ENCODE data around the gene EBPL. TPM values are rescaled to one million over a fixed set of nuclear protein-coding genes. Genes with fewer than 3 reads are reported as not detected.

The EBPL gene
- 113 and 114 TPM in 2 replicates for polyA plus RNA-seq (2012; rRNA removed)
- 112 and 118 TPM in 2 replicates for polyA plus RNA-seq (2012; cell fraction: cytosol; rRNA removed)
- polyA plus RNA-seq (2012; cell fraction: nucleus; rRNA removed), result 39.9 and 41.2 TPM in 2 replicates

DNA sequence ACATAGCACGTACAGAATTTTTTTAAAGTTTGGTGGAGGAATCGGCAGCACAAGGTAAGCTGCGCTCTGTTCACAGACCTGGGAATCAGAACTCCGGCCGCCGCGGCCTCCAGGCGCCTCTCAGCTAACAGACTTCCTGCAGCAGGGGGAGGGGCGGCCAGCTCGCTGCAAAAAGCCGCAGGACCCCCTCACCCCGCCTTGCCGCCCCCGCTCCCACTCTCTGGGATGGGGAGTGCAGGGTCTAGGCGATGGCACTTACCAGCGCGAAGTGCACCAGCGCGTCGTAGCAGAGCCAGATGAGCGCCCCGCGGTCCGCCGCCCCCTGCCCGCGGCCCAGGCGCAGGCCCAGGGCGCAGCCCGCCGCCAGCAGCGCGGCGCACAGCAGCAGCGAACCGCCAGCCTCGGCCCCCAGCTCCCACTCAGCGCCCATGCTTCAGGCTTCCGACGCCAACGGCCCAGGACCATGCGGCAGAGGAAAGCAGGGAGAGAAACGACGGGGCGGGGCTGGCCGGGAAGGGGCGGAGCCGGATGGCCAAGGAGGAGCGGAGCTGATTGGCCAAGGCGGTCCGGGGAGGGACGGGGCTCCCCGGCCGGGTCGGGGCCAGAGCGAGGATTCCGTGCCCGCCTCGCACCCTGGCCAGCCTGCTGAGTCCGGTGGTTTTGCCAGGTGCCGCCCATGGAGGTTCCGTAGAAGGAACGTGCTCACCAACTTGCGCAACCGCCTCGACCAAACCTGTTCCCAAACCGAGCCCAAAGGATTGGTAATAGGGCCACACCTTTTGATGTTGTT, at the start of gene EBPL:
EBPL (minus strand) TSS at position 492 of the 790 bp plus-strand sequence; CDS start at position 430, 62 bp downstream.
- peak within 1 kb of the TSS; percentile 83 for H3K4me2 ChIP-seq
- H3K9ac ChIP-seq, result peak within 1 kb of the TSS; percentile 72
- POLR2A ChIA-PET, result interaction anchor here (1.3 to 1.5 kb wide), 4 partner anchors 8 to 247 kb away, joined by 3 to 12 read pairs (median 6); partner anchors contain the start of genes CAB39L, KPNA3, SETDB2 and SPRYD7
- H3K9me2 ChIP-seq, result no peaks in the 10 kb centered on the region
- no peaks in the 10 kb centered on the region for H3K9me3 ChIP-seq
- H3K4me3 ChIP-seq (ENCODE audit: low read depth in 2 of 2, low read length in 1 of 2), result peak within 1 kb of the TSS; percentile 67 to 72
- peaks cover 0 to 4% of the 10 kb centered on the region in 2 experiments; a peak in 1 of 4 replicates for H3K4me1 ChIP-seq (ENCODE audit: control insufficient read depth in 1 of 2, insufficient read depth in 2 of 2, low read depth in 1 of 2, low read length in 1 of 2)
- DNase-seq, result peak; percentile 98
- no peaks in the 10 kb centered on the region for H3K27me3 ChIP-seq (ENCODE audit: insufficient read depth)
- no peaks in the 10 kb centered on the region for H4K20me1 ChIP-seq (ENCODE audit: insufficient read depth)
- H3K79me2 ChIP-seq (ENCODE audit: insufficient read depth), result peaks cover 45% of the 10 kb centered on the region
- H3K36me3 ChIP-seq (replicated peaks in 1 of 2; ENCODE audit: control insufficient read depth in 1 of 2, insufficient read depth in 2 of 2, low read length in 1 of 2), result peaks cover 5 to 9% of the 10 kb centered on the region in 2 experiments
- TF ChIP-seq RAD21 (IDR thresholded peaks at IDR 0.05; ENCODE audit: low read length) (no peak), SIN3A (IDR thresholded peaks at IDR 0.05; ENCODE audit: borderline replicate concordance, low read depth, low read length) (peak; percentile 74; the same call in 1 of the 2 replicates), TAF1 (IDR thresholded peaks at IDR 0.05; ENCODE audit: borderline replicate concordance, low read depth, low read length) (peak; percentile 69; the same call in 1 of the 2 replicates), MXI1 (IDR thresholded peaks at IDR 0.05; ENCODE audit: low read depth, low read length) (peak; percentile 97), YY1 (IDR thresholded peaks at IDR 0.05; ENCODE audit: low read depth) (peak; percentile 33; the same call in 1 of the 2 replicates), TEAD4 (IDR thresholded peaks at IDR 0.05; ENCODE audit: borderline replicate concordance, insufficient read depth) (no peak), POLR2AphosphoS5 (IDR thresholded peaks at IDR 0.05; ENCODE audit: low read depth, low read length) (peak; percentile 85; the same call in 1 of the 2 replicates)
- TF ChIP-seq, protein P1, sequence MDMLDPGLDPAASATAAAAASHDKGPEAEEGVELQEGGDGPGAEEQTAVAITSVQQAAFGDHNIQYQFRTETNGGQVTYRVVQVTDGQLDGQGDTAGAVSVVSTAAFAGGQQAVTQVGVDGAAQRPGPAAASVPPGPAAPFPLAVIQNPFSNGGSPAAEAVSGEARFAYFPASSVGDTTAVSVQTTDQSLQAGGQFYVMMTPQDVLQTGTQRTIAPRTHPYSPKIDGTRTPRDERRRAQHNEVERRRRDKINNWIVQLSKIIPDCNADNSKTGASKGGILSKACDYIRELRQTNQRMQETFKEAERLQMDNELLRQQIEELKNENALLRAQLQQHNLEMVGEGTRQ (IDR thresholded peaks at IDR 0.05; ENCODE audit: borderline replicate concordance, low read depth, low read length), result no peak
- TF ChIP-seq, protein P2, sequence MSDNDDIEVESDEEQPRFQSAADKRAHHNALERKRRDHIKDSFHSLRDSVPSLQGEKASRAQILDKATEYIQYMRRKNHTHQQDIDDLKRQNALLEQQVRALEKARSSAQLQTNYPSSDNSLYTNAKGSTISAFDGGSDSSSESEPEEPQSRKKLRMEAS (IDR thresholded peaks at IDR 0.05; ENCODE audit: low read depth), result peak; percentile 97
- TF ChIP-seq, protein P3, sequence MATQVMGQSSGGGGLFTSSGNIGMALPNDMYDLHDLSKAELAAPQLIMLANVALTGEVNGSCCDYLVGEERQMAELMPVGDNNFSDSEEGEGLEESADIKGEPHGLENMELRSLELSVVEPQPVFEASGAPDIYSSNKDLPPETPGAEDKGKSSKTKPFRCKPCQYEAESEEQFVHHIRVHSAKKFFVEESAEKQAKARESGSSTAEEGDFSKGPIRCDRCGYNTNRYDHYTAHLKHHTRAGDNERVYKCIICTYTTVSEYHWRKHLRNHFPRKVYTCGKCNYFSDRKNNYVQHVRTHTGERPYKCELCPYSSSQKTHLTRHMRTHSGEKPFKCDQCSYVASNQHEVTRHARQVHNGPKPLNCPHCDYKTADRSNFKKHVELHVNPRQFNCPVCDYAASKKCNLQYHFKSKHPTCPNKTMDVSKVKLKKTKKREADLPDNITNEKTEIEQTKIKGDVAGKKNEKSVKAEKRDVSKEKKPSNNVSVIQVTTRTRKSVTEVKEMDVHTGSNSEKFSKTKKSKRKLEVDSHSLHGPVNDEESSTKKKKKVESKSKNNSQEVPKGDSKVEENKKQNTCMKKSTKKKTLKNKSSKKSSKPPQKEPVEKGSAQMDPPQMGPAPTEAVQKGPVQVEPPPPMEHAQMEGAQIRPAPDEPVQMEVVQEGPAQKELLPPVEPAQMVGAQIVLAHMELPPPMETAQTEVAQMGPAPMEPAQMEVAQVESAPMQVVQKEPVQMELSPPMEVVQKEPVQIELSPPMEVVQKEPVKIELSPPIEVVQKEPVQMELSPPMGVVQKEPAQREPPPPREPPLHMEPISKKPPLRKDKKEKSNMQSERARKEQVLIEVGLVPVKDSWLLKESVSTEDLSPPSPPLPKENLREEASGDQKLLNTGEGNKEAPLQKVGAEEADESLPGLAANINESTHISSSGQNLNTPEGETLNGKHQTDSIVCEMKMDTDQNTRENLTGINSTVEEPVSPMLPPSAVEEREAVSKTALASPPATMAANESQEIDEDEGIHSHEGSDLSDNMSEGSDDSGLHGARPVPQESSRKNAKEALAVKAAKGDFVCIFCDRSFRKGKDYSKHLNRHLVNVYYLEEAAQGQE (IDR thresholded peaks at IDR 0.05; ENCODE audit: low read depth, low read length), result 0 out of 2 replicates have a peak, but pooled peaks have one; percentile 20
- TF ChIP-seq, protein P4, sequence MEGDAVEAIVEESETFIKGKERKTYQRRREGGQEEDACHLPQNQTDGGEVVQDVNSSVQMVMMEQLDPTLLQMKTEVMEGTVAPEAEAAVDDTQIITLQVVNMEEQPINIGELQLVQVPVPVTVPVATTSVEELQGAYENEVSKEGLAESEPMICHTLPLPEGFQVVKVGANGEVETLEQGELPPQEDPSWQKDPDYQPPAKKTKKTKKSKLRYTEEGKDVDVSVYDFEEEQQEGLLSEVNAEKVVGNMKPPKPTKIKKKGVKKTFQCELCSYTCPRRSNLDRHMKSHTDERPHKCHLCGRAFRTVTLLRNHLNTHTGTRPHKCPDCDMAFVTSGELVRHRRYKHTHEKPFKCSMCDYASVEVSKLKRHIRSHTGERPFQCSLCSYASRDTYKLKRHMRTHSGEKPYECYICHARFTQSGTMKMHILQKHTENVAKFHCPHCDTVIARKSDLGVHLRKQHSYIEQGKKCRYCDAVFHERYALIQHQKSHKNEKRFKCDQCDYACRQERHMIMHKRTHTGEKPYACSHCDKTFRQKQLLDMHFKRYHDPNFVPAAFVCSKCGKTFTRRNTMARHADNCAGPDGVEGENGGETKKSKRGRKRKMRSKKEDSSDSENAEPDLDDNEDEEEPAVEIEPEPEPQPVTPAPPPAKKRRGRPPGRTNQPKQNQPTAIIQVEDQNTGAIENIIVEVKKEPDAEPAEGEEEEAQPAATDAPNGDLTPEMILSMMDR (IDR thresholded peaks at IDR 0.05), result 0 out of 2 replicates have a peak, but pooled peaks have one; percentile 10
- WGBS (ENCODE audit: low lambda C conversion rate), result under 1% methylated on average over 20 of the region's 67 CpGs
- peak within 1 kb of the TSS; percentile 70 to 92 for H3K27ac ChIP-seq (ENCODE audit: low read depth in 2 of 2, low read length in 1 of 2)
- CTCF ChIA-PET, result interaction anchor here (1.7 kb wide), 1 partner anchor 157 kb away, joined by 10 read pairs; no protein-coding TSS in a partner anchor
- no peaks in the 10 kb centered on the region for H3F3A ChIP-seq (replicated peaks; ENCODE audit: insufficient read depth)
- H2AFZ ChIP-seq (ENCODE audit: low read depth), result peak within 1 kb of the TSS; percentile 92

Measured in SK-N-SH (cell line).